ENCODE data around the gene R3HDML.

DNA sequence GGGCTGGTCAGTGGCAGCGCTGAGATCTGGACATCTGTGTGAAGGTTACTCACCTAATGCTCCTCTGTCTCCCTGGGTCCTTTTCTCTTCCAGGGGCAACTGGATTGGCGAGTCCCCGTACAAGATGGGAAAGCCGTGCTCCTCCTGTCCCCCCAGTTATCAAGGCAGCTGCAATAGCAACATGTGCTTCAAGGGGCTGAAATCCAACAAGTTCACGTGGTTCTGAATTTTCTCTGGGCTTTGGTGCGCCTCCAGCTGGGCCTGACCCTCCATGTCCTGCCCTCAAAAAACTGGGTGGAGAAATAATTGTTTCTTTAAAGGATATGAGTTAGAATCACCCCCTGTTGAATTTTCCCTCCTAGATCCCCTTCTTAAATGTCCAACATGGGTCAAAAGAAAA lies 13.7 kb downstream of the R3HDML start:
- TF ChIP-seq, protein P1, sequence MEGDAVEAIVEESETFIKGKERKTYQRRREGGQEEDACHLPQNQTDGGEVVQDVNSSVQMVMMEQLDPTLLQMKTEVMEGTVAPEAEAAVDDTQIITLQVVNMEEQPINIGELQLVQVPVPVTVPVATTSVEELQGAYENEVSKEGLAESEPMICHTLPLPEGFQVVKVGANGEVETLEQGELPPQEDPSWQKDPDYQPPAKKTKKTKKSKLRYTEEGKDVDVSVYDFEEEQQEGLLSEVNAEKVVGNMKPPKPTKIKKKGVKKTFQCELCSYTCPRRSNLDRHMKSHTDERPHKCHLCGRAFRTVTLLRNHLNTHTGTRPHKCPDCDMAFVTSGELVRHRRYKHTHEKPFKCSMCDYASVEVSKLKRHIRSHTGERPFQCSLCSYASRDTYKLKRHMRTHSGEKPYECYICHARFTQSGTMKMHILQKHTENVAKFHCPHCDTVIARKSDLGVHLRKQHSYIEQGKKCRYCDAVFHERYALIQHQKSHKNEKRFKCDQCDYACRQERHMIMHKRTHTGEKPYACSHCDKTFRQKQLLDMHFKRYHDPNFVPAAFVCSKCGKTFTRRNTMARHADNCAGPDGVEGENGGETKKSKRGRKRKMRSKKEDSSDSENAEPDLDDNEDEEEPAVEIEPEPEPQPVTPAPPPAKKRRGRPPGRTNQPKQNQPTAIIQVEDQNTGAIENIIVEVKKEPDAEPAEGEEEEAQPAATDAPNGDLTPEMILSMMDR (IDR thresholded peaks at IDR 0.05): no peak
- TF ChIP-seq EZH2 (IDR thresholded peaks at IDR 0.05; ENCODE audit: borderline replicate concordance, insufficient read depth, low read depth, low read length, poor library complexity, severe bottlenecking): no peak

All from B cell (primary cell).